OCI-LY7 (cell line): Measurements from ENCODE around the gene DHFR2.
A peak's percentile ranks its signal among the peaks of the same experiment; 100 is the strongest.

Experiments
- CTCF ChIP-seq: fragments of 200-600 bp; sonication (generic); conservative IDR thresholded peaks from 2 replicates; pipeline ENCODE4 v1.5.1; 2014; ENCODE audit warnings: mild to moderate bottlenecking, antibody characterized with exemption, low read length, moderate library complexity, mixed read lengths
- EZH2phosphoT487 ChIP-seq: fragments of 200-600 bp; sonication (generic); IDR thresholded peaks from 2 replicates; pipeline ENCODE4 v1.6.1; 2018; ENCODE audit warnings: low read depth, borderline replicate concordance, mild to moderate bottlenecking, mixed run types, antibody characterized with exemption, low read length, moderate library complexity, mixed read lengths

- TF ChIP-seq CTCF (peak; percentile 60), EZH2phosphoT487 (no peak)
Observed at GRCh38 chr3:94101860-94102259, 39.1 kb upstream of the DHFR2 start.
